Dermis microvascular lymphatic vessel endothelial cell (primary cell): Measurements from ENCODE around the gene IFNGR1. TPM values are rescaled to one million over a fixed set of nuclear protein-coding genes. Genes with fewer than 3 reads are reported as not detected.
"Not testable (repeated sequence)": the region's sequence is repeated elsewhere in the genome, so short reads cannot be mapped to it uniquely, and the experiment has no call there.

Source experiments
- DNase-seq, 2 donors: peaks; one replicate each; pipeline versions ENCODE4 v3.0.0 to v3.0.0-alpha.2; 2010; ENCODE audit warnings: low read depth in 2 of 2
- total RNA-seq: library from RNA; depleted of rRNA; stranded (reverse); fragments of >200 nt; gene quantifications from 2 replicates; pipeline ENCODE4 v1.2.1, GENCODE V29; 2014

Gene IFNGR1
- total RNA-seq, 1 donor from 2014 or later: 56.6 TPM

GRCh38 chr6:137236581-137237355 lies 17.6 kb upstream of the IFNGR1 start:
- peak in 1 of 2 donors; percentile 46 for DNase-seq

- DNase-seq: no peak
Observed at GRCh38 chr6:137235686-137236085, 16.5 kb upstream of the IFNGR1 start.

GRCh38 chr6:137233911-137234863 lies 15.0 kb upstream of the IFNGR1 start:
- DNase-seq: peak in 1 of 2 donors; percentile 92

- DNase-seq: no peak
Observed at GRCh38 chr6:137231895-137232294, 12.7 kb upstream of the IFNGR1 start.

- no peak for DNase-seq
Observed at GRCh38 chr6:137230956-137231555, 11.9 kb upstream of the IFNGR1 start.

GRCh38 chr6:137230547-137230946 lies 11.4 kb upstream of the IFNGR1 start:
- DNase-seq: no peak

GRCh38 chr6:137229075-137229759 lies 10.0 kb upstream of the IFNGR1 start:
- DNase-seq: no peak

GRCh38 chr6:137227871-137228302 lies 8.7 kb upstream of the IFNGR1 start:
- DNase-seq: no peak

- DNase-seq: no peak
Observed at GRCh38 chr6:137226697-137227096, 7.5 kb upstream of the IFNGR1 start.

- DNase-seq: no peak
Observed at GRCh38 chr6:137224799-137225198, 5.6 kb upstream of the IFNGR1 start.

GRCh38 chr6:137223370-137224131 lies 4.4 kb upstream of the IFNGR1 start:
- DNase-seq: peak; percentile 47 to 98

- peak; percentile 51 to 84 for DNase-seq
Observed at GRCh38 chr6:137222381-137222780, 3.2 kb upstream of the IFNGR1 start.

GRCh38 chr6:137219664-137220252 lies 573 bp upstream of the IFNGR1 start:
- no peak for DNase-seq

GRCh38 chr6:137218473-137218916 lies 690 bp downstream of the IFNGR1 start:
- peak in 1 of 2 donors; percentile 58 for DNase-seq

GRCh38 chr6:137217801-137218472 lies 1.2 kb downstream of the IFNGR1 start:
- DNase-seq: peak in 1 of 2 donors; percentile 51

- DNase-seq: no peak
Observed at GRCh38 chr6:137216875-137217553, 2.2 kb downstream of the IFNGR1 start.

- peak in 1 of 2 donors; percentile 19 for DNase-seq
Observed at GRCh38 chr6:137216106-137216505, 3.1 kb downstream of the IFNGR1 start.

GRCh38 chr6:137215630-137216029 lies 3.6 kb downstream of the IFNGR1 start:
- DNase-seq: not testable (repeated sequence)

- no peak for DNase-seq
Observed at GRCh38 chr6:137214931-137215330, 4.3 kb downstream of the IFNGR1 start.
